SK-N-SH (cell line): ENCODE data around the gene DPM2.

Experiments
- CHD2 ChIP-seq: fragments of 150-350 bp; IDR thresholded peaks from 2 replicates; pipeline ENCODE4 v1.6.1; 2018; ENCODE audit warnings: low read length; ENCODE audit not compliant: partially characterized antibody
- CTCF ChIP-seq: fragments of 200-600 bp; sonication (generic); IDR thresholded peaks from 2 replicates; pipeline ENCODE4 v1.6.1; 2017; ENCODE audit warnings: antibody characterized with exemption, mild to moderate bottlenecking, moderate library complexity
- ELF1 ChIP-seq: IDR thresholded peaks from 2 replicates; pipeline ENCODE4 v1.4.0; 2012
- EP300 ChIP-seq, 2 experiments: IDR thresholded peaks; 2 replicates each; pipeline versions ENCODE4 v1.4.0 to v1.6.1; 2012; ENCODE audit warnings: borderline replicate concordance in 1 of 2, low read depth in 1 of 2, low read length in 1 of 2
- EZH2phosphoT487 ChIP-seq: fragments of 200-600 bp; sonication (generic); IDR thresholded peaks from 2 replicates; pipeline ENCODE4 v1.6.1; 2017; ENCODE audit warnings: low read depth, mixed run types, mild to moderate bottlenecking, antibody characterized with exemption, moderate library complexity, borderline replicate concordance
- MEF2A ChIP-seq: IDR thresholded peaks from 2 replicates; pipeline ENCODE4 v1.4.0; 2012; ENCODE audit warnings: low read depth, borderline replicate concordance
- POLR2AphosphoS5 ChIP-seq: IDR thresholded peaks from 2 replicates; pipeline ENCODE4 v1.6.1; 2012; ENCODE audit warnings: low read depth, low read length
- RAD21 ChIP-seq: IDR thresholded peaks from 2 replicates; pipeline ENCODE4 v1.6.1; 2012; ENCODE audit warnings: mild to moderate bottlenecking, low read length
- RCOR1 ChIP-seq: fragments of 150-350 bp; IDR thresholded peaks from 2 replicates; pipeline ENCODE4 v1.6.1; 2017; ENCODE audit warnings: antibody characterized with exemption, low read length
- RXRA ChIP-seq: IDR thresholded peaks from 2 replicates; pipeline ENCODE4 v1.4.0; 2012; ENCODE audit warnings: low read depth, mild to moderate bottlenecking, borderline replicate concordance
- SMC3 ChIP-seq: IDR thresholded peaks from 2 replicates; pipeline ENCODE4 v1.6.1; 2012; ENCODE audit warnings: low read depth, low read length, improper control_type of control experiment

- TF ChIP-seq RAD21 (no peak), POLR2AphosphoS5 (no peak), RXRA (no peak), ELF1 (no peak), MEF2A (no peak), EP300 (IDR thresholded peaks at IDR 0.05; ENCODE audit: borderline replicate concordance in 1 of 2, low read depth in 1 of 2, low read length in 1 of 2) (no peak), RCOR1 (no peak), CHD2 (no peak), CTCF (no peak), EZH2phosphoT487 (no peak), SMC3 (no peak)
Measured at GRCh38 chr9:127903557-127904475, 33.8 kb downstream of the DPM2 start.
